Effector memory CD4-positive, alpha-beta T cell (primary cell): ENCODE measurements around the gene LCE6A.

Experiments
- DNase-seq, 3 donors: peaks; one replicate each; pipeline ENCODE4 v3.0.0-alpha.2; 2020
- H3K27ac ChIP-seq: 2 replicates; pipeline ENCODE4 v1.7.0; 2013; ENCODE audit warnings: mild to moderate bottlenecking, low read length, moderate library complexity; ENCODE audit not compliant: insufficient read depth, poor library complexity, severe bottlenecking
- H3K27me3 ChIP-seq: replicated peaks from 2 replicates; pipeline ENCODE4 v1.7.0; 2013; ENCODE audit warnings: mild to moderate bottlenecking, low read length; ENCODE audit not compliant: insufficient read depth, control insufficient read depth, poor library complexity, severe bottlenecking
- H3K36me3 ChIP-seq: 2 replicates; pipeline ENCODE4 v1.7.0; 2013; ENCODE audit warnings: mild to moderate bottlenecking, low read length, moderate library complexity; ENCODE audit not compliant: control insufficient read depth, insufficient read depth
- H3K4me1 ChIP-seq: 2 replicates; pipeline ENCODE4 v1.7.0; 2013; ENCODE audit warnings: low read length, mild to moderate bottlenecking; ENCODE audit not compliant: control insufficient read depth, insufficient read depth, poor library complexity, severe bottlenecking
- H3K4me3 ChIP-seq: 2 replicates; pipeline ENCODE4 v1.7.0; 2013; ENCODE audit warnings: low read length, low read depth, mild to moderate bottlenecking; ENCODE audit not compliant: insufficient read depth, poor library complexity, severe bottlenecking
- H3K9me3 ChIP-seq: 2 replicates; pipeline ENCODE4 v1.7.0; 2013; ENCODE audit warnings: mild to moderate bottlenecking, low read length, moderate library complexity; ENCODE audit not compliant: control insufficient read depth

Gene LCE6A

GRCh38 chr1:152884966-152885624 lies 42.4 kb downstream of the LCE6A start:
- DNase-seq, result no peak
- Histone ChIP-seq H3K27ac (no peak overlapping the region), H3K4me3 (no peak overlapping the region), H3K27me3 (no peaks in the 10 kb centered on the region), H3K9me3 (no peaks in the 10 kb centered on the region), H3K4me1 (no peaks in the 10 kb centered on the region), H3K36me3 (no peaks in the 10 kb centered on the region)

DNA sequence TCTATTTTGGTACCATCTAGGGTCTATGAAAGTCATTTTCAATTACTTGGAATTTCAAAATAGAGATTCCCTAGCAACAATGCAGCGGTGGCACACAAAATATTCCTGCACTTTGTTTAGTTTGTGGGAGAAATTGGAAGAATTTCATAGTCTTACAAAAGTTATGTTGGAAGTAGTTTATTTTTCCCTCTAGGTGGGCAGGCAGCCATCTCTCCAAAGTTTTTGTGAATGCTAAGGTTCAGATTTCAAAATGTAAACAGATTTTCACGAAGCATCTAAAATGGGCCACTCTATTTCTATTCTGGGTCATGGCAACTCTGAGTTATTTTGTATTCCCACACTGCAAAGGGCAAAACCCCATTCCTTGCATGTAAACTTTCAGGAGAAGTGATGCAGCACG lies 43.4 kb downstream of the LCE6A start:
- no peak for DNase-seq
- Histone ChIP-seq H3K9me3 (no peaks in the 10 kb centered on the region), H3K4me1 (no peaks in the 10 kb centered on the region), H3K4me3 (no peak overlapping the region), H3K27ac (no peak overlapping the region), H3K36me3 (no peaks in the 10 kb centered on the region), H3K27me3 (no peaks in the 10 kb centered on the region)

DNA sequence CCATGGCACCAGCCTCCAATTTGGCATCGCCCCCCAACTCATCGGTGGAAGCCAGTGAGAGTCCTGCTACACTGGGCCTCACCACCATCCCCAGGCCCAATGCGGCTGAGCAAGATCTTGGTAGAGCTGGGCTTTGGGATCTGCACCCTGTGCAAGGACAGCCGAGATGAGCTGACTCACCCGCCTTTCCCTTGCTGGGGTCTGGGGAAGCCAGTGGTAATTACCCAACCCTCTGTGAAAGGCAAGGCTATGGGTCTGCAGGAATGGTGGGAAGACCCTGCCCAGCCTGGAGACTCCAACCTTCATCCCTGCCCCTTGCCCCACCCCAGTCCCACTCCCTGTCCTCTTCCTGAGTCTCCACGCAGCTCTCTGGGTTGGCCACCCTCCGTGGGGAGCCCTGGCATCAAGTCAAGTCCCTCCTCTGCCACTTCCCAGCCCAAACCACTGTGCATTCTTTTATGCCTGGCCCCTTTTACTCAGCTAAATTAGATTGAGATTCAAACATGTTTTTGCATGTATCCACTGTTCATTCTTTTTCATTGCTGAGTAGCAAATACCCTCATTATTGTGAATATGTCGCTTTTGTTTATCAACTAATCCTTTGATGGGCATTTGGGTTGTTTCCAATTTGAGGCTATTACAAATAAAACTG lies 44.2 kb downstream of the LCE6A start:
- no peaks in the 10 kb centered on the region for H3K9me3 ChIP-seq
- no peaks in the 10 kb centered on the region for H3K36me3 ChIP-seq
- no peak overlapping the region for H3K27ac ChIP-seq
- H3K27me3 ChIP-seq, result no peaks in the 10 kb centered on the region
- DNase-seq, result no peak
- H3K4me3 ChIP-seq, result no peak overlapping the region
- no peaks in the 10 kb centered on the region for H3K4me1 ChIP-seq

- Histone ChIP-seq H3K9me3 (no peaks in the 10 kb centered on the region), H3K4me1 (no peaks in the 10 kb centered on the region), H3K27ac (no peak overlapping the region), H3K36me3 (no peaks in the 10 kb centered on the region), H3K27me3 (no peaks in the 10 kb centered on the region), H3K4me3 (no peak overlapping the region)
- no peak for DNase-seq
Measured at GRCh38 chr1:152888126-152888525, 45.5 kb downstream of the LCE6A start.
